LNCAP (cell line): ENCODE data around the gene VANGL2.

Experiments used
- CTCF ChIP-seq: fragments of 450-650 bp; IDR thresholded peaks from 2 replicates; pipeline ENCODE4 v1.5.1; 2017; ENCODE audit warnings: mild to moderate bottlenecking

The VANGL2 gene

GRCh38 chr1:160428053-160428452 lies 27.7 kb downstream of the VANGL2 start:
- TF ChIP-seq CTCF, result no peak

GRCh38 chr1:160428655-160429054 lies 28.3 kb downstream of the VANGL2 start:
- TF ChIP-seq CTCF, result peak; percentile 72

DNA sequence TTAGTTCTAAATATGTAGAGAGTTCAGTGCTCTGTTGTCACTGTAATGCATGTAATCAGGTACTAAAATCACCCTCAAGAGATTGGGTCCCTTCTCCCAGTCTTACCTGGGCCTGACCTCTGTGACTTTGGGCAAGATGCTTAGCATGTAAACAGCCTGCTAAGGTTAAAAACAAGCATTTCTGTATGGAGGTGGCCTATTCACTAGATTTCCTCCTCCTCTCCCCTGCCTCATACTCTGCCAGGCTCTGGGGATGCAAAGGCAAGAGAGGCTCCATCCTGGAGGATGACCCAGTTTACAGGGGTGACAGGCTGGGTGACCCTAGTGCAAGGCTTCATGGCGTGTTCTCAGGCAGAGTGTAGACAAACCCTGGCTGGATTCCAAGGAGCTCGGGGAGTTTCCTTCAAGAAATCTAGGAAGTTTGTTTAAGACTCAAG lies 28.8 kb downstream of the VANGL2 start:
- no peak for TF ChIP-seq CTCF

DNA sequence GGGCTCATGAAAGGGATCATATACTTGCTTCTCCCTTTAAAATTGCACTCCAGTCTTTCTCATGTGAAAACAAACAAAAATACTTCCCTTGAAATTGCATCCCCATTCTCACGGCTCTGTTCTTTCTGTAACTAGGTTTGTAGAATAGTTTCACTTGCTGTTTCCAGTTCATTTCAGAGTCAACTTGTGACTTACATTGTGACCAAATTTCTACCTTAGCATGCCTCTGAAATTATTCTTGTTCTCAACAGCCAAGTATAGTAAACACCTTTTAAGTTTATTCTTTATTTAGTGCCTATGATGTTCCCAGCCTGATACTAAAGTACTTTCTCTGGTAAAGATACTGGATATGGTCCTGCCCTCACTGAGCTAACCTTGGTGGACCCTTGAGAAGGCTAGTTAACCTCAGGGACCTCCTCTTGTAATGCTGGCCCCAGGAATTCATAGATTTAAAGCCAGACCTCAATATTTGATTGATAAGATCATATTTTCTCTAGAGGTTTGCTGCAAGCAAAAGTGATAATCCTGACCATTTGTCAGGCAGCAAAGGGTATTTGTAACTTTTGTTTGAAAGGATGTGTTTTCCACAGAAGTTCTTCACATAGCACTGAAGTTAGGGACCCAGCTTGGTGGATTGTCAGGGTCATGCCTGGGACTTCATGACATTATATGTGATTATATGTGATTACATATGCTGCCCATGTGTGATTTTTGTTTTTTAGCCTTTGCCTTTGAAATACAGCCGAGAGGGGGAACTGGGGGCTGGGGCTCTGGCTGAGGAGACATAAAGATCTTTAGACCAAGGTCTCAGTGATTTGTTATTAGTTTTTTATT lies 29.6 kb downstream of the VANGL2 start:
- no peak for TF ChIP-seq CTCF

- TF ChIP-seq CTCF, result no peak
These were observed 30.6 kb downstream of the VANGL2 start for GRCh38 chr1:160431006-160431405.

DNA sequence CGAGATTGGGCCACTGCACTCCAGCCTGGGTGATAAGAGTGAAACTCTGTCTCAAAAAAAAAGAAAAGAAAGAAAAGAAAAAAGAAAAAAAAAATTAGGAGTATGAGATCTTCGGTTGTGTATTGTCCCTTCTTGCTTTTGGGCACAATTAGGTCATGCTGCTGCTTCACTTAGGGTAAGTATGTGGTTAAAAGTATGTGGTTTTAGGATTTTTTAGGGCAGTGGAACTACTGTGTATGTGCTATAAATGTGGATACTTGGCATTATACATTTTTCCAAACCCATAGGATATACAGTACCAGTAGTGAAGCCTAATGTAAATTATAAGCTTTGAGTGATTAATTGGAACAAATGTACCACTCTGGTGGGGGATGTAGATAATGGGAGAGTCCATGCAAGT lies 31.2 kb downstream of the VANGL2 start:
- TF ChIP-seq CTCF, result no peak

DNA sequence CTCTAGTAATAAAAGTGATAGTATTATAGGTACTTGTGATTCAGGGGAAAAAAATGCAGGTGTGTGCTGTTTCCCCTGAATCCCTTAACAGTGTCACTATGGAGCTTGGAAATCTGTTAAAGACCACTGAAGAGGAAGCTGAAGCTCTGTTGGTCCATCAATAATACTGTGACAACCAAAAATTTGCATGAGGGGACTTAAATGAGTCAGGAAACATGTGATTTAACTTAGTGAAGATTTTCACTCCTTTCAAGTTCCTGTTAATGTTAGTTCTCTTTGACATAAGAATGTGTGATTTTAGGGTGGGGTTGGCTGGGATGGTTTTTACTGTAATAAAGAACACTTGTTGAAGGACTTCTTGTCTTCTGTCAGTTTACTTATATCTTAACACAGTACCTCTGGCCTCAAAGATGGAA lies 32.0 kb downstream of the VANGL2 start:
- TF ChIP-seq CTCF, result no peak
